ENCODE measurements around the gene MLH1. TPM values are rescaled to one million over a fixed set of nuclear protein-coding genes. Genes with fewer than 3 reads are reported as not detected.

The MLH1 gene
- total and polyA plus RNA-seq, 2 of the 8 experiments (the other 6 are each of a cell fraction or from before 2014, with no cell fraction given), result 36.4 to 47.3 TPM

GRCh38 chr3:37067577-37067976 is 74.3 kb downstream of the MLH1 start:
- no peaks in the 10 kb centered on the region for H3K27me3 ChIP-seq (replicated peaks in 1 of 4; ENCODE audit: control insufficient read depth in 3 of 4, extremely low read depth in 1 of 4, insufficient read depth in 3 of 4, low read length in 3 of 4)
- no peak overlapping the region for H2BK5ac ChIP-seq (ENCODE audit: low read depth, low read length)
- no peaks in the 10 kb centered on the region for H4K20me1 ChIP-seq (replicated peaks in 1 of 2; ENCODE audit: control insufficient read depth in 1 of 2, insufficient read depth in 2 of 2, low read length in 2 of 2)
- no peak overlapping the region for H2AFZ ChIP-seq (ENCODE audit: low read length)
- H3K18ac ChIP-seq (ENCODE audit: extremely low read depth, low read length), result no peak overlapping the region
- 84% methylated on average over 3 of the region's 3 CpGs; no CpG with 5 or more reads in 1 of the 2 experiments for WGBS, 2 experiments (ENCODE audit: extremely low coverage in 1 of 2, insufficient coverage in 1 of 2, insufficient read length in 1 of 2, insufficient replicate concordance in 2 of 2, low coverage in 1 of 2, low lambda C conversion rate in 2 of 2, missing lambda C conversion rate in 1 of 2)
- no peak overlapping the region for H3K4me2 ChIP-seq (ENCODE audit: insufficient read depth in 1 of 2, low read depth in 2 of 2, low read length in 2 of 2)
- no peaks in the 10 kb centered on the region for H3K4me1 ChIP-seq (replicated peaks in 1 of 4; ENCODE audit: control insufficient read depth in 3 of 4, insufficient read depth in 4 of 4, low read length in 3 of 4)
- H3K9me3 ChIP-seq (ENCODE audit: insufficient read depth in 2 of 2, low read depth in 1 of 2, low read length in 1 of 2), result no peaks in the 10 kb centered on the region
- H3K79me2 ChIP-seq (ENCODE audit: control insufficient read depth in 1 of 2, insufficient read depth in 2 of 2, low read length in 2 of 2), result no peaks in the 10 kb centered on the region
- no peaks in the 10 kb centered on the region for H3K79me1 ChIP-seq (ENCODE audit: low read depth, low read length)
- H2AK5ac ChIP-seq (ENCODE audit: low read depth, low read length), result no peak overlapping the region
- no peak overlapping the region for H2BK15ac ChIP-seq (ENCODE audit: low read length)
- H3K14ac ChIP-seq (ENCODE audit: insufficient read length), result no peak overlapping the region
- H3K4me3 ChIP-seq (ENCODE audit: extremely low read depth in 1 of 4, insufficient read depth in 2 of 4, low read depth in 3 of 4, low read length in 4 of 4), result no peak overlapping the region
- no peaks in the 10 kb centered on the region for H3K23me2 ChIP-seq (ENCODE audit: low read depth, low read length)
- no peak overlapping the region for H4K8ac ChIP-seq (ENCODE audit: extremely low read depth, insufficient read depth, low read length)
- no peak for TF ChIP-seq GABPA (IDR thresholded peaks at IDR 0.05; ENCODE audit: borderline replicate concordance, insufficient read depth, low read length)
- no peak for TF ChIP-seq YY1 (IDR thresholded peaks at IDR 0.05; ENCODE audit: low read depth, low read length)
- TF ChIP-seq EP300 (IDR thresholded peaks at IDR 0.05; ENCODE audit: borderline replicate concordance in 1 of 2, low read depth in 2 of 2, low read length in 2 of 2), result no peak
- no peak for TF ChIP-seq SAP30 (IDR thresholded peaks at IDR 0.05; ENCODE audit: insufficient read depth, insufficient replicate concordance, low read length)
- TF ChIP-seq SIX5 (IDR thresholded peaks at IDR 0.05; ENCODE audit: low read depth, low read length), result no peak
- no peak for TF ChIP-seq ZNF274 (IDR thresholded peaks at IDR 0.05; ENCODE audit: borderline replicate concordance, extremely low read depth, low read length)
- TF ChIP-seq CBX8 (IDR thresholded peaks at IDR 0.05; ENCODE audit: borderline replicate concordance, low read depth, low read length), result no peak
- H2BK20ac ChIP-seq (ENCODE audit: low read length), result no peak overlapping the region
- H3K56ac ChIP-seq (replicated peaks; ENCODE audit: insufficient read length, low read depth, low read length), result no peak overlapping the region
- FAIRE-seq (no peak), DNase-seq (ENCODE audit: low read depth in 1 of 2, low spot score in 2 of 2) (no peak)
- H3K23ac ChIP-seq (ENCODE audit: insufficient read length), result no peak overlapping the region
- H3K27ac ChIP-seq (ENCODE audit: low read depth, low read length), result no peak overlapping the region
- H2BK120ac ChIP-seq (replicated peaks; ENCODE audit: low read depth, low read length), result no peak overlapping the region
- H4K91ac ChIP-seq (replicated peaks; ENCODE audit: insufficient read length, low read length), result no peak overlapping the region
- H3K4ac ChIP-seq (replicated peaks; ENCODE audit: insufficient read length, low read depth, low read length), result no peak overlapping the region
- ChIA-PET CTCF (ENCODE audit: partially characterized antibody) (interaction anchor here (0.6 kb wide), 1 partner anchor 37 kb away, joined by 4 read pairs; no protein-coding TSS in a partner anchor), POLR2A (ENCODE audit: partially characterized antibody) (no interaction called here)
- H4K5ac ChIP-seq (ENCODE audit: insufficient read length, low read depth, low read length), result no peak overlapping the region
- no peak overlapping the region for H3K9ac ChIP-seq (replicated peaks in 1 of 4; ENCODE audit: extremely low read depth in 1 of 4, low read depth in 3 of 4, low read length in 3 of 4)
- H3K36me3 ChIP-seq (ENCODE audit: control insufficient read depth in 2 of 4, insufficient read depth in 4 of 4, low read length in 3 of 4), result peaks cover 0 to 7% (median 2%) of the 10 kb centered on the region in 4 experiments; a peak in 2 of 8 replicates
- H2BK12ac ChIP-seq (ENCODE audit: low read depth, low read length), result no peak overlapping the region

Data from H1 (cell line).